ENCODE measurements around the gene ADAMTS2. TPM values are rescaled to one million over a fixed set of nuclear protein-coding genes. Genes with fewer than 3 reads are reported as not detected.

The ADAMTS2 gene
- polyA plus RNA-seq, 3 donors = 0.74 to 2.3 TPM; not detected in 1

DNA sequence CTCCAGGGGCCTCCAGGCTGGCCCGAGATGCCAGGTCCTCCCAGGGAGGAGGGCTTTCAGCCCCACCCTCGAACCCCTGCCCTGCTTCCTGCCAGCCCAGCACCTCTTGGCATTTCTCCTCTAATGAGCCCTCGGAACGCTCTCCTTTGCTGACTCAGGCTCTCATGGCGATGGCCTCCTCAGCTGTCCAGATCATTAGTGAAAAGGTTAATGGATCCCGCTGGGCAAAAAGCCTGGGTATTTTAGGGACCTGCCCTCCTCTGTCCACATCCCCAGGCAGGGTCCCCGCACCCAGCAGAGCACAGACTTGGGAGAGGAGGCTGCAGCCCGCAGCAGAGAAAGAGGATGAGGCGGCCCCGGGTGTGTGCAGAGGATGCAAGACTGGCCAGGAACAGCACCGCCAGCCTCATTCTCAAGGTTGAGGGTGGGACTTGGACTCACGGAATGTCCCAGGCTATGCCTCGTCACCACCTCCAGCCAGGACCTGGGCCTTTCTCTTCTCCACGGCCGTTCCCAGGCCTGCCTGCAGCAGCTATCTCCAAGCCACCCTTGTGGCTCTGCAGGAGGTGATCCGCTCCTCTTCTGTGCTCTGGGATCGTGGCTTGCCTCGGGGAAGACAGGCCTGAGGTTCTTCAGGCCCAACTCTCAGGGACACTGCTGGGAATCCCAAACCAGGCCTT is 23.0 kb upstream of the ADAMTS2 start:
- no peak overlapping the region for H3K4me3 Mint-ChIP-seq
- TF ChIP-seq, protein P1, sequence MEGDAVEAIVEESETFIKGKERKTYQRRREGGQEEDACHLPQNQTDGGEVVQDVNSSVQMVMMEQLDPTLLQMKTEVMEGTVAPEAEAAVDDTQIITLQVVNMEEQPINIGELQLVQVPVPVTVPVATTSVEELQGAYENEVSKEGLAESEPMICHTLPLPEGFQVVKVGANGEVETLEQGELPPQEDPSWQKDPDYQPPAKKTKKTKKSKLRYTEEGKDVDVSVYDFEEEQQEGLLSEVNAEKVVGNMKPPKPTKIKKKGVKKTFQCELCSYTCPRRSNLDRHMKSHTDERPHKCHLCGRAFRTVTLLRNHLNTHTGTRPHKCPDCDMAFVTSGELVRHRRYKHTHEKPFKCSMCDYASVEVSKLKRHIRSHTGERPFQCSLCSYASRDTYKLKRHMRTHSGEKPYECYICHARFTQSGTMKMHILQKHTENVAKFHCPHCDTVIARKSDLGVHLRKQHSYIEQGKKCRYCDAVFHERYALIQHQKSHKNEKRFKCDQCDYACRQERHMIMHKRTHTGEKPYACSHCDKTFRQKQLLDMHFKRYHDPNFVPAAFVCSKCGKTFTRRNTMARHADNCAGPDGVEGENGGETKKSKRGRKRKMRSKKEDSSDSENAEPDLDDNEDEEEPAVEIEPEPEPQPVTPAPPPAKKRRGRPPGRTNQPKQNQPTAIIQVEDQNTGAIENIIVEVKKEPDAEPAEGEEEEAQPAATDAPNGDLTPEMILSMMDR (IDR thresholded peaks at IDR 0.05) = no peak
- DNase-seq = no peak
- H3K4me1 ChIP-seq (ENCODE audit: control insufficient read depth in 1 of 2, insufficient read depth in 2 of 2, low read length in 2 of 2) = no peaks in the 10 kb centered on the region
- H3K4me3 ChIP-seq (replicated peaks in 1 of 3; ENCODE audit: low read depth in 2 of 3, low read length in 3 of 3) = no peak overlapping the region
- no peaks in the 10 kb centered on the region for H4K20me1 ChIP-seq (ENCODE audit: insufficient read depth, low read length)
- no peak overlapping the region for H3K27ac ChIP-seq (ENCODE audit: low read depth in 1 of 2, low read length in 2 of 2)
- 93% methylated on average over 16 of the region's 18 CpGs for WGBS (ENCODE audit: insufficient coverage)
- no peak overlapping the region for H3K27ac Mint-ChIP-seq
- intact Hi-C loops (cut with micrococcal nuclease) = no loop called here
- no peak overlapping the region for H3K4me2 ChIP-seq (replicated peaks; ENCODE audit: extremely low read depth, low read length, poor library complexity, severe bottlenecking)
- H3K36me3 Mint-ChIP-seq = no peaks in the 10 kb centered on the region
- H2AFZ ChIP-seq (ENCODE audit: insufficient read depth, low read depth, low read length, poor library complexity, severe bottlenecking) = no peak overlapping the region
- no peaks in the 10 kb centered on the region for H3K27me3 ChIP-seq (ENCODE audit: control insufficient read depth in 2 of 2, insufficient read depth in 2 of 2, low read length in 2 of 2)
- peaks cover 3 to 10% (median 5%) of the 10 kb centered on the region in 3 donors for H3K27me3 Mint-ChIP-seq (ENCODE audit: low read depth in 3 of 3)
- no peaks in the 10 kb centered on the region for H3K79me2 ChIP-seq (ENCODE audit: insufficient read depth, low read length)
- H3K4me1 Mint-ChIP-seq = no peaks in the 10 kb centered on the region
- no peak overlapping the region for H3K9ac ChIP-seq (ENCODE audit: insufficient read depth, low read length, poor library complexity, severe bottlenecking)
- peaks cover 0 to 8% (median 3%) of the 10 kb centered on the region in 7 donors for H3K9me3 Mint-ChIP-seq
- peaks cover 0 to 4% of the 10 kb centered on the region in 2 donors for H3K9me3 ChIP-seq (replicated peaks in 1 of 2; ENCODE audit: control insufficient read depth in 1 of 2, insufficient read depth in 1 of 2, low read length in 2 of 2)
- no peaks in the 10 kb centered on the region for H3K36me3 ChIP-seq (replicated peaks in 1 of 2; ENCODE audit: control insufficient read depth in 1 of 2, insufficient read depth in 2 of 2, low read length in 2 of 2)

DNA sequence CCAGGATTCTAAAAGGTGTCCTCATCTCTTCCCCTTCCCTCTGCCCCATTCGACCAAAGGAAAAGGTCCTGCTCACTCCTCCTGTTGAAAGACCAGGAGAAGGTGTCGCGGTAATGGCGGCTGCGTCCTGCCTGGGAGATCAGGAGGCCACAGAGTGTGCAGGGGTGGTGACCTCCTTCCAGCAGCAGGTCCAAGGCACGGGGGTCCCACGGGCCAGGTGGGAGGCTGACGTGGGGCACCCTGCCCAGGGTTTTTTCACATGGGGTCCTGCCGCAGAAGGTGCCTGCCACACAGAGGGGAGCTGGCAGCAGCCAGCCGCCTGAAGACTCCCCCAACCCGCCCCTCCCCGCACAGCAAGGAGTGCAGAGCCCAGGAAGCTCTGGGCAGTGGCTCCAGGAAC is 22.2 kb upstream of the ADAMTS2 start:
- Mint-ChIP-seq H3K27me3 (ENCODE audit: low read depth in 3 of 3) (peaks cover 0 to 10% (median 5%) of the 10 kb centered on the region in 3 donors), H3K36me3 (no peaks in the 10 kb centered on the region), H3K4me1 (no peaks in the 10 kb centered on the region), H3K27ac (no peak overlapping the region), H3K9me3 (peaks cover 0 to 14% (median 4%) of the 10 kb centered on the region in 7 donors), H3K4me3 (no peak overlapping the region)
- no peak overlapping the region for H3K9ac ChIP-seq (ENCODE audit: insufficient read depth, low read length, poor library complexity, severe bottlenecking)
- no peaks in the 10 kb centered on the region for H3K27me3 ChIP-seq (ENCODE audit: control insufficient read depth in 2 of 2, insufficient read depth in 2 of 2, low read length in 2 of 2)
- H3K4me1 ChIP-seq (ENCODE audit: control insufficient read depth in 1 of 2, insufficient read depth in 2 of 2, low read length in 2 of 2) = no peaks in the 10 kb centered on the region
- 93% methylated on average over 8 of the region's 12 CpGs for WGBS (ENCODE audit: insufficient coverage)
- intact Hi-C loops (cut with micrococcal nuclease) = no loop called here
- H3K79me2 ChIP-seq (ENCODE audit: insufficient read depth, low read length) = no peaks in the 10 kb centered on the region
- no peak for DNase-seq
- TF ChIP-seq, protein P1 (IDR thresholded peaks at IDR 0.05) = no peak
- no peak overlapping the region for H3K4me3 ChIP-seq (replicated peaks in 1 of 3; ENCODE audit: low read depth in 2 of 3, low read length in 3 of 3)
- no peak overlapping the region for H3K4me2 ChIP-seq (replicated peaks; ENCODE audit: extremely low read depth, low read length, poor library complexity, severe bottlenecking)
- no peaks in the 10 kb centered on the region for H3K36me3 ChIP-seq (replicated peaks in 1 of 2; ENCODE audit: control insufficient read depth in 1 of 2, insufficient read depth in 2 of 2, low read length in 2 of 2)
- H3K27ac ChIP-seq (ENCODE audit: low read depth in 1 of 2, low read length in 2 of 2) = no peak overlapping the region
- no peaks in the 10 kb centered on the region for H4K20me1 ChIP-seq (ENCODE audit: insufficient read depth, low read length)
- no peak overlapping the region for H2AFZ ChIP-seq (ENCODE audit: insufficient read depth, low read depth, low read length, poor library complexity, severe bottlenecking)
- peaks cover 0 to 5% of the 10 kb centered on the region in 2 donors for H3K9me3 ChIP-seq (replicated peaks in 1 of 2; ENCODE audit: control insufficient read depth in 1 of 2, insufficient read depth in 1 of 2, low read length in 2 of 2)
